Measurements from ENCODE around the gene TP53I13. TPM values are rescaled to one million over a fixed set of nuclear protein-coding genes. Genes with fewer than 3 reads are reported as not detected.

TP53I13 gene
- total and polyA plus RNA-seq, 2 of the 13 experiments (the other 11 are each of a cell fraction or from before 2014, with no cell fraction given): 16.9 to 25.7 TPM

GRCh38 chr17:29567554-29568330 lies 759 bp upstream of the TP53I13 start (continued):
- TF ChIP-seq, protein P1, sequence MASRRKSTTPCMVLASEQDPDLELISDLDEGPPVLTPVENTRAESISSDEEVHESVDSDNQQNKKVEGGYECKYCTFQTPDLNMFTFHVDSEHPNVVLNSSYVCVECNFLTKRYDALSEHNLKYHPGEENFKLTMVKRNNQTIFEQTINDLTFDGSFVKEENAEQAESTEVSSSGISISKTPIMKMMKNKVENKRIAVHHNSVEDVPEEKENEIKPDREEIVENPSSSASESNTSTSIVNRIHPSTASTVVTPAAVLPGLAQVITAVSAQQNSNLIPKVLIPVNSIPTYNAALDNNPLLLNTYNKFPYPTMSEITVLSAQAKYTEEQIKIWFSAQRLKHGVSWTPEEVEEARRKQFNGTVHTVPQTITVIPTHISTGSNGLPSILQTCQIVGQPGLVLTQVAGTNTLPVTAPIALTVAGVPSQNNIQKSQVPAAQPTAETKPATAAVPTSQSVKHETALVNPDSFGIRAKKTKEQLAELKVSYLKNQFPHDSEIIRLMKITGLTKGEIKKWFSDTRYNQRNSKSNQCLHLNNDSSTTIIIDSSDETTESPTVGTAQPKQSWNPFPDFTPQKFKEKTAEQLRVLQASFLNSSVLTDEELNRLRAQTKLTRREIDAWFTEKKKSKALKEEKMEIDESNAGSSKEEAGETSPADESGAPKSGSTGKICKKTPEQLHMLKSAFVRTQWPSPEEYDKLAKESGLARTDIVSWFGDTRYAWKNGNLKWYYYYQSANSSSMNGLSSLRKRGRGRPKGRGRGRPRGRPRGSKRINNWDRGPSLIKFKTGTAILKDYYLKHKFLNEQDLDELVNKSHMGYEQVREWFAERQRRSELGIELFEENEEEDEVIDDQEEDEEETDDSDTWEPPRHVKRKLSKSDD (CRISPR knock-in tag; IDR thresholded peaks at IDR 0.05; ENCODE audit: low read depth): no peak
- TF ChIP-seq NONO (IDR thresholded peaks at IDR 0.05) (no peak), NONO (CRISPR knock-in tag; conservative IDR thresholded peaks at IDR 0.05) (peak; percentile 44; the same call in 1 of the 2 replicates), ZNF800 (CRISPR knock-in tag; IDR thresholded peaks at IDR 0.05) (peak; percentile 66; the same call in 1 of the 2 replicates), EED (CRISPR knock-in tag; IDR thresholded peaks at IDR 0.05) (0 out of 2 replicates have a peak, but pooled peaks have one; percentile 8), ZNF782 (CRISPR knock-in tag; IDR thresholded peaks at IDR 0.05; ENCODE audit: borderline replicate concordance) (no peak), ERF (CRISPR knock-in tag; IDR thresholded peaks at IDR 0.05) (no peak), ZBTB2 (CRISPR knock-in tag; IDR thresholded peaks at IDR 0.05; ENCODE audit: low read depth) (no peak; the same call in 1 of the 2 replicates), SP140L (CRISPR knock-in tag; IDR thresholded peaks at IDR 0.05; ENCODE audit: borderline replicate concordance) (no peak), ZNF879 (CRISPR knock-in tag; IDR thresholded peaks at IDR 0.05) (peak; percentile 39; the same call in 1 of the 2 replicates), POLR2G (IDR thresholded peaks at IDR 0.05; ENCODE audit: low read depth, low read length) (0 out of 2 replicates have a peak, but pooled peaks have one; percentile 11), FOXA1 (IDR thresholded peaks at IDR 0.05) (no peak), FOXA1 (CRISPR knock-in tag; IDR thresholded peaks at IDR 0.05) (no peak), THAP11 (CRISPR knock-in tag; IDR thresholded peaks at IDR 0.05) (no peak), ZBTB7A (CRISPR knock-in tag; IDR thresholded peaks at IDR 0.05) (no peak), NR2F1 (CRISPR knock-in tag; IDR thresholded peaks at IDR 0.05) (no peak), ZNF446 (CRISPR knock-in tag; IDR thresholded peaks at IDR 0.05) (no peak)
- TF ChIP-seq, protein P2, sequence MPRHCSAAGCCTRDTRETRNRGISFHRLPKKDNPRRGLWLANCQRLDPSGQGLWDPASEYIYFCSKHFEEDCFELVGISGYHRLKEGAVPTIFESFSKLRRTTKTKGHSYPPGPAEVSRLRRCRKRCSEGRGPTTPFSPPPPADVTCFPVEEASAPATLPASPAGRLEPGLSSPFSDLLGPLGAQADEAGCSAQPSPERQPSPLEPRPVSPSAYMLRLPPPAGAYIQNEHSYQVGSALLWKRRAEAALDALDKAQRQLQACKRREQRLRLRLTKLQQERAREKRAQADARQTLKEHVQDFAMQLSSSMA (CRISPR knock-in tag; IDR thresholded peaks at IDR 0.05): no peak
- TF ChIP-seq, protein P3, sequence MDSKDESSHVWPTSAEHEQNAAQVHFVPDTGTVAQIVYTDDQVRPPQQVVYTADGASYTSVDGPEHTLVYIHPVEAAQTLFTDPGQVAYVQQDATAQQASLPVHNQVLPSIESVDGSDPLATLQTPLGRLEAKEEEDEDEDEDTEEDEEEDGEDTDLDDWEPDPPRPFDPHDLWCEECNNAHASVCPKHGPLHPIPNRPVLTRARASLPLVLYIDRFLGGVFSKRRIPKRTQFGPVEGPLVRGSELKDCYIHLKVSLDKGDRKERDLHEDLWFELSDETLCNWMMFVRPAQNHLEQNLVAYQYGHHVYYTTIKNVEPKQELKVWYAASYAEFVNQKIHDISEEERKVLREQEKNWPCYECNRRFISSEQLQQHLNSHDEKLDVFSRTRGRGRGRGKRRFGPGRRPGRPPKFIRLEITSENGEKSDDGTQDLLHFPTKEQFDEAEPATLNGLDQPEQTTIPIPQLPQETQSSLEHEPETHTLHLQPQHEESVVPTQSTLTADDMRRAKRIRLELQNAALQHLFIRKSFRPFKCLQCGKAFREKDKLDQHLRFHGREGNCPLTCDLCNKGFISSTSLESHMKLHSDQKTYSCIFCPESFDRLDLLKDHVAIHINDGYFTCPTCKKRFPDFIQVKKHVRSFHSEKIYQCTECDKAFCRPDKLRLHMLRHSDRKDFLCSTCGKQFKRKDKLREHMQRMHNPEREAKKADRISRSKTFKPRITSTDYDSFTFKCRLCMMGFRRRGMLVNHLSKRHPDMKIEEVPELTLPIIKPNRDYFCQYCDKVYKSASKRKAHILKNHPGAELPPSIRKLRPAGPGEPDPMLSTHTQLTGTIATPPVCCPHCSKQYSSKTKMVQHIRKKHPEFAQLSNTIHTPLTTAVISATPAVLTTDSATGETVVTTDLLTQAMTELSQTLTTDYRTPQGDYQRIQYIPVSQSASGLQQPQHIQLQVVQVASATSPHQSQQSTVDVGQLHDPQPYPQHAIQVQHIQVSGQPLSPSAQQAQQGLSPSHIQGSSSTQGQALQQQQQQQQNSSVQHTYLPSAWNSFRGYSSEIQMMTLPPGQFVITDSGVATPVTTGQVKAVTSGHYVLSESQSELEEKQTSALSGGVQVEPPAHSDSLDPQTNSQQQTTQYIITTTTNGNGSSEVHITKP (CRISPR knock-in tag; IDR thresholded peaks at IDR 0.05; ENCODE audit: low read depth): no peak

Measured in HepG2 (cell line).